Left ventricle myocardium inferior (tissue), 1 donor: ENCODE results near the gene RAB6C. TPM values are rescaled to one million over a fixed set of nuclear protein-coding genes. Genes with fewer than 3 reads are reported as not detected.
"Not testable (repeated sequence)": the region's sequence is repeated elsewhere in the genome, so short reads cannot be mapped to it uniquely, and the experiment has no call there.

Source experiments
- DNase-seq: peaks from one replicate; pipeline ENCODE4 v3.0.0-alpha.2; 2020
- H3K27ac ChIP-seq: fragments of 200-600 bp; replicated peaks from 2 replicates; pipeline ENCODE4 v1.8.0; 2021
- H3K27me3 ChIP-seq: fragments of 200-600 bp; 2 replicates; pipeline ENCODE4 v1.8.0; 2021; ENCODE audit warnings: low read depth
- H3K36me3 ChIP-seq: fragments of 200-600 bp; 2 replicates; pipeline ENCODE4 v1.8.0; 2021
- H3K4me1 ChIP-seq: fragments of 200-600 bp; 2 replicates; pipeline ENCODE4 v1.8.0; 2021
- H3K4me3 ChIP-seq: fragments of 200-600 bp; 2 replicates; pipeline ENCODE4 v1.8.0; 2021; ENCODE audit warnings: mild to moderate bottlenecking, moderate library complexity
- H3K9me3 ChIP-seq: fragments of 200-600 bp; replicated peaks from 2 replicates; pipeline ENCODE4 v1.8.0; 2021
- CTCF ChIP-seq: fragments of 200-600 bp; IDR thresholded peaks from 2 replicates; pipeline ENCODE4 v1.8.0; 2021; ENCODE audit warnings: antibody characterized with exemption, mild to moderate bottlenecking, borderline replicate concordance
- intact Hi-C: fragments of 100-400 bp; cut with micrococcal nuclease; formaldehyde crosslinking; loops from one replicate; pipeline ENCODE4 v1.11.0; 2022
- total RNA-seq: library from RNA; stranded (reverse); fragmentation: NEBNext Ultra II Directional; extraction: Animal tissue kit (Norgen Biotek cat#: 25700); gene quantifications from one replicate; pipeline ENCODE4 v1.2.1, GENCODE V29; 2021
- donor health status: DM: no; HTN: yes; CAD: no; lungs with severe emphysema.

The RAB6C gene
- total RNA-seq, 1 donor from 2014 or later = 0.16 TPM

- no peak for DNase-seq
- no peaks in the 10 kb centered on the region for H3K36me3 ChIP-seq
- H3K27ac ChIP-seq = no peak overlapping the region
- no peak overlapping the region for H3K4me3 ChIP-seq
- no peak for TF ChIP-seq CTCF
- peaks cover 7% of the 10 kb centered on the region for H3K9me3 ChIP-seq
- no peaks in the 10 kb centered on the region for H3K4me1 ChIP-seq
- peaks cover 12% of the 10 kb centered on the region for H3K27me3 ChIP-seq
- intact Hi-C loops = no loop called here
Measured at GRCh38 chr2:130019402-130019801, 39.9 kb downstream of the RAB6C start.

GRCh38 chr2:130020069-130020468 lies 40.6 kb downstream of the RAB6C start:
- not testable (repeated sequence) for H3K27ac ChIP-seq

GRCh38 chr2:130025931-130026330 lies 46.5 kb downstream of the RAB6C start:
- H3K36me3 ChIP-seq, intact Hi-C loops, H3K9me3 ChIP-seq, H3K27me3 ChIP-seq, H3K4me3 ChIP-seq, H3K4me1 ChIP-seq, DNase-seq, H3K27ac ChIP-seq: not testable (repeated sequence)

More at GRCh38 chr2:130020069-130020468, 40.6 kb downstream of the RAB6C start:
- H3K4me1 ChIP-seq, intact Hi-C loops, H3K9me3 ChIP-seq, H3K36me3 ChIP-seq, H3K4me3 ChIP-seq, DNase-seq: not testable (repeated sequence)
- H3K27me3 ChIP-seq = peaks cover 12% of the 10 kb centered on the region

Other genes with a start within 250 kb of the RAB6C start
- gene POTEF, start 149.6 kb downstream of the RAB6C start, total RNA-seq = not detected
- 0.44 TPM for gene CCDC74B, start 165.4 kb downstream of the RAB6C start, total RNA-seq
- 26.7 TPM for gene SMPD4, start 201.9 kb downstream of the RAB6C start, total RNA-seq
- 422 TPM for gene MZT2B, start 202.6 kb downstream of the RAB6C start, total RNA-seq
- gene TUBA3E, start 218.8 kb downstream of the RAB6C start, total RNA-seq = 47.1 TPM